Activated T-cell treated with anti-CD3 and anti-CD28 coated beads, Interleukin-2, amount 50 U/mL, for 72 hours (primary cell): ENCODE data around the gene TMPRSS9. TPM values are rescaled to one million over a fixed set of nuclear protein-coding genes. Genes with fewer than 3 reads are reported as not detected.

Experiments
- ATAC-seq, 2 donors: fragments of 150-1000 bp; cut with Tn5 transposase; replicated peaks in 1 of 2; 2 replicates each; pipeline ENCODE4 v1.10.0; 2021; ENCODE audit warnings: moderate library complexity in 2 of 2, mild to moderate bottlenecking in 1 of 2
- DNase-seq, 2 donors: peaks; one replicate each; pipeline ENCODE4 v3.0.0; 2021 to 2022; ENCODE audit warnings: mixed read lengths in 1 of 2
- H3K27ac Mint-ChIP-seq: one replicate; pipeline ENCODE4 v1.8.0; 2022; ENCODE audit warnings: mild to moderate bottlenecking, moderate library complexity, mixed read lengths
- H3K27me3 Mint-ChIP-seq: one replicate; pipeline ENCODE4 v1.8.0; 2022; ENCODE audit warnings: low read depth, mixed read lengths
- H3K36me3 Mint-ChIP-seq, 2 donors: one replicate each; pipeline ENCODE4 v1.8.0; 2022; ENCODE audit warnings: mixed read lengths in 2 of 2, mild to moderate bottlenecking in 1 of 2; ENCODE audit not compliant: insufficient read depth in 2 of 2
- H3K4me1 Mint-ChIP-seq: one replicate; pipeline ENCODE4 v1.8.0; 2022; ENCODE audit warnings: low read depth, mixed read lengths
- H3K4me3 Mint-ChIP-seq, 2 donors: one replicate each; pipeline ENCODE4 v1.8.0; 2022; ENCODE audit warnings: mild to moderate bottlenecking in 2 of 2, mixed read lengths in 2 of 2, moderate library complexity in 2 of 2
- H3K9me3 Mint-ChIP-seq, 2 donors: one replicate each; pipeline ENCODE4 v1.8.0; 2022; ENCODE audit warnings: mixed read lengths in 2 of 2
- total RNA-seq, 2 donors: library from RNA; stranded (reverse); gene quantifications; one replicate each; pipeline ENCODE4 v1.2.3, GENCODE V29; 2022

Gene TMPRSS9
- total RNA-seq, 2 donors from 2014 or later, result 0.19 TPM; not detected in 1

- Mint-ChIP-seq H3K27ac (no peak overlapping the region), H3K36me3 (peaks cover 0 to 3% of the 10 kb centered on the region in 2 donors), H3K4me3 (no peak overlapping the region), H3K27me3 (peaks cover 13% of the 10 kb centered on the region), H3K9me3 (no peaks in the 10 kb centered on the region), H3K4me1 (no peaks in the 10 kb centered on the region)
- no peak for ATAC-seq
- no peak for DNase-seq
Observed at GRCh38 chr19:2363419-2363818, 3.4 kb downstream of the TMPRSS9 start.

GRCh38 chr19:2365201-2365970 lies 5.3 kb downstream of the TMPRSS9 start:
- Mint-ChIP-seq H3K4me3 (no peak overlapping the region), H3K4me1 (no peaks in the 10 kb centered on the region), H3K27ac (no peak overlapping the region), H3K9me3 (no peaks in the 10 kb centered on the region), H3K36me3 (peaks cover 0 to 4% of the 10 kb centered on the region in 2 donors), H3K27me3 (peaks cover 12% of the 10 kb centered on the region)
- ATAC-seq (no peak), DNase-seq (no peak)

GRCh38 chr19:2371656-2372055 lies 11.6 kb downstream of the TMPRSS9 start:
- no peak overlapping the region for H3K27ac Mint-ChIP-seq
- no peak overlapping the region for H3K4me3 Mint-ChIP-seq
- H3K36me3 Mint-ChIP-seq, result peaks cover 0 to 7% of the 10 kb centered on the region in 2 donors
- no peaks in the 10 kb centered on the region for H3K9me3 Mint-ChIP-seq
- H3K4me1 Mint-ChIP-seq, result no peaks in the 10 kb centered on the region
- H3K27me3 Mint-ChIP-seq, result no peaks in the 10 kb centered on the region
- no peak for ATAC-seq
- DNase-seq, result no peak

- no peak for DNase-seq
- peaks cover 0 to 7% of the 10 kb centered on the region in 2 donors for H3K36me3 Mint-ChIP-seq
- no peaks in the 10 kb centered on the region for H3K27me3 Mint-ChIP-seq
- ATAC-seq, result no peak
- no peaks in the 10 kb centered on the region for H3K4me1 Mint-ChIP-seq
- H3K27ac Mint-ChIP-seq, result no peak overlapping the region
- no peaks in the 10 kb centered on the region for H3K9me3 Mint-ChIP-seq
- H3K4me3 Mint-ChIP-seq, result no peak overlapping the region
Observed at GRCh38 chr19:2372076-2372612, 12.1 kb downstream of the TMPRSS9 start.

GRCh38 chr19:2374808-2375207 lies 14.7 kb downstream of the TMPRSS9 start:
- DNase-seq, result no peak
- no peaks in the 10 kb centered on the region for H3K27me3 Mint-ChIP-seq

GRCh38 chr19:2375353-2376121 lies 15.5 kb downstream of the TMPRSS9 start:
- no peak for DNase-seq
- H3K4me1 Mint-ChIP-seq, result no peaks in the 10 kb centered on the region
- peaks cover 14% of the 10 kb centered on the region in 2 donors for H3K36me3 Mint-ChIP-seq
- no peaks in the 10 kb centered on the region for H3K27me3 Mint-ChIP-seq
- H3K27ac Mint-ChIP-seq, result no peak overlapping the region
- no peak overlapping the region for H3K4me3 Mint-ChIP-seq
- ATAC-seq, result no peak
- peaks cover 6 to 12% of the 10 kb centered on the region in 2 donors for H3K9me3 Mint-ChIP-seq

More at GRCh38 chr19:2374808-2375207, 14.7 kb downstream of the TMPRSS9 start:
- Mint-ChIP-seq H3K9me3 (peaks cover 6 to 11% of the 10 kb centered on the region in 2 donors), H3K4me1 (no peaks in the 10 kb centered on the region), H3K4me3 (no peak overlapping the region), H3K36me3 (peaks cover 13 to 15% of the 10 kb centered on the region in 2 donors), H3K27ac (no peak overlapping the region)
- ATAC-seq, result no peak

GRCh38 chr19:2376784-2377519 lies 16.9 kb downstream of the TMPRSS9 start:
- Mint-ChIP-seq H3K4me1 (no peaks in the 10 kb centered on the region), H3K9me3 (peaks cover 10 to 16% of the 10 kb centered on the region in 2 donors), H3K36me3 (peaks cover 15 to 18% of the 10 kb centered on the region in 2 donors), H3K4me3 (no peak overlapping the region), H3K27me3 (no peaks in the 10 kb centered on the region), H3K27ac (no peak overlapping the region)
- ATAC-seq (no peak), DNase-seq (no peak)

GRCh38 chr19:2380567-2380966 lies 20.5 kb downstream of the TMPRSS9 start:
- DNase-seq, result no peak
- no peak overlapping the region for H3K27ac Mint-ChIP-seq
- no peaks in the 10 kb centered on the region for H3K27me3 Mint-ChIP-seq
- peaks cover 15 to 18% of the 10 kb centered on the region in 2 donors for H3K36me3 Mint-ChIP-seq
- H3K4me3 Mint-ChIP-seq, result no peak overlapping the region
- ATAC-seq, result no peak
- H3K9me3 Mint-ChIP-seq, result peaks cover 10 to 16% of the 10 kb centered on the region in 2 donors
- H3K4me1 Mint-ChIP-seq, result no peaks in the 10 kb centered on the region

- ATAC-seq, result no peak
- Mint-ChIP-seq H3K27me3 (no peaks in the 10 kb centered on the region), H3K9me3 (peaks cover 10 to 16% of the 10 kb centered on the region in 2 donors), H3K4me3 (no peak overlapping the region), H3K27ac (no peak overlapping the region), H3K36me3 (peaks cover 15 to 18% of the 10 kb centered on the region in 2 donors), H3K4me1 (no peaks in the 10 kb centered on the region)
- DNase-seq, result no peak
Observed at GRCh38 chr19:2381148-2381820, 21.2 kb downstream of the TMPRSS9 start.

GRCh38 chr19:2382530-2383222 lies 22.6 kb downstream of the TMPRSS9 start:
- no peaks in the 10 kb centered on the region for H3K27me3 Mint-ChIP-seq
- peaks cover 8 to 14% of the 10 kb centered on the region in 2 donors for H3K9me3 Mint-ChIP-seq
- H3K36me3 Mint-ChIP-seq, result peaks cover 13 to 16% of the 10 kb centered on the region in 2 donors
- DNase-seq (no peak), ATAC-seq (no peak)
- no peaks in the 10 kb centered on the region for H3K4me1 Mint-ChIP-seq
- H3K27ac Mint-ChIP-seq, result no peak overlapping the region
- no peak overlapping the region for H3K4me3 Mint-ChIP-seq

GRCh38 chr19:2385053-2385721 lies 25.1 kb downstream of the TMPRSS9 start:
- Mint-ChIP-seq H3K4me3 (no peak overlapping the region), H3K9me3 (peaks cover 4% of the 10 kb centered on the region in 2 donors), H3K27me3 (no peaks in the 10 kb centered on the region), H3K27ac (no peak overlapping the region), H3K4me1 (no peaks in the 10 kb centered on the region), H3K36me3 (peaks cover 4 to 5% of the 10 kb centered on the region in 2 donors)
- ATAC-seq, result no peak
- DNase-seq, result no peak
